IPS-18c (cell line): ENCODE measurements around the gene ABCC4.
"Not testable (repeated sequence)": the region's sequence is repeated elsewhere in the genome, so short reads cannot be mapped to it uniquely, and the experiment has no call there.

Experiments
- H3K4me3 ChIP-seq: 2 replicates; pipeline ENCODE4 v1.7.0; 2013; ENCODE audit warnings: low read depth, mild to moderate bottlenecking, low read length, moderate library complexity; ENCODE audit not compliant: insufficient read depth
- H3K9me3 ChIP-seq: one replicate; pipeline ENCODE4 v1.6.1; 2013; ENCODE audit warnings: mild to moderate bottlenecking, low read length, moderate library complexity; ENCODE audit not compliant: control insufficient read depth, insufficient read depth

The ABCC4 gene

GRCh38 chr13:95224064-95224463 is 77.2 kb downstream of the ABCC4 start:
- H3K4me3 ChIP-seq, result no peak overlapping the region
- no peaks in the 10 kb centered on the region for H3K9me3 ChIP-seq

- no peaks in the 10 kb centered on the region for H3K9me3 ChIP-seq
- no peak overlapping the region for H3K4me3 ChIP-seq
These were observed 78.6 kb downstream of the ABCC4 start for GRCh38 chr13:95222733-95223018.

GRCh38 chr13:95221971-95222732 is 79.1 kb downstream of the ABCC4 start:
- no peak overlapping the region for H3K4me3 ChIP-seq
- H3K9me3 ChIP-seq, result no peaks in the 10 kb centered on the region

GRCh38 chr13:95220611-95221010 is 80.6 kb downstream of the ABCC4 start:
- H3K9me3 ChIP-seq, result no peaks in the 10 kb centered on the region
- H3K4me3 ChIP-seq, result no peak overlapping the region

DNA sequence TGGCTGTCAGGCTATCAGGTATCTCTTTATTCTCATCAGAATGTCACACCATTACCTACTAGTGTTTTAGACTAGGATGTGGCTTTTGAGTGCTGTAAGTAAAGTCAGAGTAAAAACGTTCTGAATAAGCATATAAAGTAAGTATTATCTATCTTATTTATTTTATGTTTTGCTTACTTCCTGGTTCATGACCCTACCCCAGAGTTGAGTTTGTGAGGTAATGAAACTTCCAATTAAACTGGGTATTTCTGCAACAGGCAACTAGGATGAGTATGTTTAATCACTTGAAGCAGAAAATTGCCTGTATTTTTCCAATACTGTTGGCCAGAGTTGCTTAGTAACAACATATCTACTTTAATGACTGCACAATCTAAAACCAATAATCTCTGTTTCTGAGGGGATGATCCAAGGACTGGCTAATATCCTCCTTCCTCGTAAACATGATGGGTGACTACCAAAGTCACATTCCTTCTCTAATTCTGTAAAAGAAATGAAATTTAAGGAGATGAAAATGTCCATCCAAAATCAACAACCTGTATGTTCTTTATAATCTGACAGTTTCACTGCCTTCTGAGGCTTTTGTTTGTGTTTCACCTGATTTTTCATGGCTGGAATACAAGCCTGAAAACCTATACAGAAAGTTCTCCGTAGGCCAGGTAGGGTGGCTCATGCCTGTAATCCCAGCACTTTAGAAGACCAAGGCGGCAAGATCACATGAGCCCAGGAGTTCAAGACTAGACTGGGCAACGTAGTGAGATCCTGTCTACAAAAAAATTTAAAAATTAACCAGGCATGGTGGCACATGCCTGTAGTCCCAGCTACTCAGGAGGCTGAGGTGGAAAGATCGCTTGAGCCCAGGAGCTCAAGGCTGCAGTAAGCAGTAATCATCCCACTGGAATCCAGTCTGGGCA is 83.1 kb downstream of the ABCC4 start:
- H3K4me3 ChIP-seq, result no peak overlapping the region
- H3K9me3 ChIP-seq, result no peaks in the 10 kb centered on the region

DNA sequence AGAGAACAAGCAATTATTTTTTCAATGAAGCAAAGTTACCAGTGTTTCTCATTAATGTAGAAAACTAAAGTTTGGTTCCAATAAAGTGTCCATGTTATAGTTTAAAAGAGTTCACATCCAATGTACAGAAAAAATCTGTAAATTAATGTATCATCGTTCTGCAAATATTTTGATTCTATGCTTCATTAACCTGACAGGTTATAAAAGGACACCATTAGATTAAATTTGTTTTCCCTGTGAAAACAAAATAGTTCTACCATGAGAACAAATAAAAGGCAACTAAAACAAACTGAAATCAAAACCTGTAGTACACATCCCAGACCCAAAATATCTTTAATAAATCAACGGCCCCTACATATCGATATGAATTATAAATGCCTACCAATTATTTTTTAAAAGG is 85.1 kb downstream of the ABCC4 start:
- no peak overlapping the region for H3K4me3 ChIP-seq
- H3K9me3 ChIP-seq, result no peaks in the 10 kb centered on the region

GRCh38 chr13:95212983-95213850 is 88.0 kb downstream of the ABCC4 start:
- Histone ChIP-seq H3K4me3 (no peak overlapping the region), H3K9me3 (no peaks in the 10 kb centered on the region)

DNA sequence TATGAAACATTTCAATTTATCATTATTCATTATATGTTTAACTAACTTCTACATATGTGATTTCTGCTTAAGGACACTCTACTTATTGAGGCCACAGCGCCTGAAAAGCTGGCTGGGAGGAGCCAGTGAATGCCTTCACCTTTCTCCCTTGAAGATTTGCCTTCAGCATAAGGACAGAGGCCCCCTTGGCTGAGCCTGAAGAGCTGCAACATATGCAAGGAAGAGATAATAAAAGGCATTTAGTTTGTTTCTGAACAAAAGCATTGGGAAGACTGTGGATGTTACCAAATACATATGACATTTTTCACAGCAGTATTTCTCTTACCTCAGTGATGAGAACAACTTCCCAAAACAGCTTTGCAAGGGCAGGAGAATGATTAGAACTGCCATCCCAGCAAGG is 92.1 kb downstream of the ABCC4 start:
- Histone ChIP-seq H3K9me3 (no peaks in the 10 kb centered on the region), H3K4me3 (no peak overlapping the region)

DNA sequence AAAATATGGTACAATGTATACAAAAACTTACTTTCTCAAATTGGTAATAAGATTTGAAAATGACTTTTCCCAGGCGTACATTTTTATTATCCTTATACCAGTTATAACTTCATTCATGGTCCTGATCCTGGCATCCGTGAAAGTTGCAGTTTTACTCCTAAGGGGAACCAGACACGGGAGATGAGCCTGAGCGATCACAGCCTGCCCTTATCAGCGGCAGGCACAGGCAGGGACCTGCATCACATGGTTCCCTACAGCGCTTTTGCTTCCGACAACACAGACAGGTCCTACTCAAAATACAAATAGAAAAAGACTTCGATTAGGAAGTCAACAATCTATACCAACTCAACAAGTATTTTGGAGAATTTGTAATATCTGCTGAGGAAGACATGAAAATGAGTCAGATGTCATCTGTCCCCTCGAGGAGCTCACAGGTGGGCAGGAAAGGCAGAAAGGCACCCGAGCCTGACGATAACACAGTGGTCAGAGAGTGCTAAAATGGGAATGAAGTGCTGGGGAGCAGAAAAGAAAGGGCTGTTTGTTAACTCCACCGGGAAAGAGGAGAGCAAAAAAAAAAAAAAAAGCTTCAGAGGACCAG is 93.4 kb downstream of the ABCC4 start:
- Histone ChIP-seq H3K4me3 (no peak overlapping the region), H3K9me3 (no peaks in the 10 kb centered on the region)

DNA sequence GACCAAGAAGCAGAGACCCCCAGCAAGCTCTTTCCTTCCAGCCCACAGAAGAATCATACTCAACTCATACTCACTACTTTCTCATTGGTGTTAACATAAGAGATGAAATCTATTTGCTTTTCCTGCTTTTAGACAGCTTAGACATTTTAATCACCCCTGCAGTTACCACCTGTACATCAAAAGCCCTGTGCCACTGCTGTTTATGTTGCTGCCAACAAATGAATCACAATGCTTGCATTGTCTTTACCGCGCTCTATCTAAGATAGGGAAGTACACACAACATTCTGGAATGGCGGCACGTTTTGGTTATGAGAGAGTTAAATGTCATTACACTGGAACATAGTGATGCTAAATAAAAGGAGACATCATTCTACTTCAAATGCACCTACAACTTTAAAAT is 95.1 kb downstream of the ABCC4 start:
- no peaks in the 10 kb centered on the region for H3K9me3 ChIP-seq

GRCh38 chr13:95204231-95204765 is 97.0 kb downstream of the ABCC4 start:
- H3K9me3 ChIP-seq, result no peaks in the 10 kb centered on the region
- H3K4me3 ChIP-seq, result no peak overlapping the region

More for the DNA sequence above, 95.1 kb downstream of the ABCC4 start:
- no peak overlapping the region for H3K4me3 ChIP-seq

DNA sequence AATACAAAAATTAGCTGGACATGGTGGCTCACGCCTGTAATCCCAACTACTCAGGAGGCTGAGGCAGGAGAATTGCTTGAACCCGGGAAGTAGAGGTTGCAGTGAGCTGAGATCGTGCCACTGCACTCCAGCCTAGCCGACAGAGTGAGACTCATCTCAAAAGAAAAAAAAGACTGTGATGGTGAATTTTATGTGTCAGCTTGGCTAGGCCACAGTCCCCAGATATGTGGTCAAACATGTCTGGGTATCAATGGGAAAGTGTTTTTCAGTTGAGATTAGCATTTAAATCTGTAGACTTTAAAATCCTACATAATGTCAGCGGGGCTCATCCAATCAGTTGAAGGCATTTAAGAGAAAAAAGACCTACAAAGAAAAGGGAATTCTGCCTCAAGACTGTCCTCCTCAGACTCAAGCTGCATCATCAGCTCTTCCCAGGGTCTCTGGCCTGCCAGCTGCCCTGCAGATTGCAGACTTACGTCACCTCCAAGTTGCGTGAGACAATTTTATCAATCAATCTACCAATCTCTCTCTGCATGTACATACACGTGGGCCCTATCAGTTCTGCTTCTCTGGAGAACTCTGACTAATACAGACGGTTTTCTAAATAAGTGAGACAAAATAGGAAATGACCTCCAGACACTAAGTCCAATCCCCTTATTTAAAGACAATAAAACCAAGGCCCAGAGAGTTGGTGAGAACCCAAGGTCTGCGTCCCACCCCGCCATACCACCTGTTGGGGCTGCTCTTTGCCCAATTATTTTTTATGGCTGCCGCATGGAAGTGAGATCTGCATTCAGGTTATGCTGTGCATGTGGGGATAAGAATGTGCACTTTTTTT is 99.2 kb downstream of the ABCC4 start:
- H3K4me3 ChIP-seq, result no peak overlapping the region
- no peaks in the 10 kb centered on the region for H3K9me3 ChIP-seq

DNA sequence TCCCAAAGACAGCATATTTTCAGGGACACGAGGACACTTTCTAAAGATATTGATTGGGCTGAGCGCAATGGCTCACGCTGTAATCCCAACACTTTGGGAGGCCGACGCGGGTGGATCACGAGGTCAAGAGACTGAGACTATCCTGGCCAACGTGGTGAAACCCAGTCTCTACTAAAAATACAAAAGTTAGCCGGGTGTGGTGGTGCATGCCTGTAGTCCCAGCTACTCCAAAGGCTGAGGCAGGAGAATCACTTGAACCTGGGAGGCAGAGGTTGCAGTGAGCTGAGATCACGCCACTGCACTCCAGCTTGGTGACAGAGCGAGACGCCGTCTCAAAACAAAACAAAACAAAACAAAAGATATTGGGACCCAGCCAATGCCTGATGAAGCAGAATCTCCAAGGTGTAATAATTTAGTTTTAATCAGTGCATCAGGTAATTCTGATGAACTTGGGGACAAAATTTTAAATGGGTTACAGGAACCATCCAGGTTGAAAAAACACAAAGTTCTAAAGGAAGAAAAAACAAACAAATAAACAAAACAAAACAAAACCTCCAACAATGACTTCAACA is 100.8 kb downstream of the ABCC4 start:
- not testable (repeated sequence) for H3K4me3 ChIP-seq, H3K9me3 ChIP-seq

DNA sequence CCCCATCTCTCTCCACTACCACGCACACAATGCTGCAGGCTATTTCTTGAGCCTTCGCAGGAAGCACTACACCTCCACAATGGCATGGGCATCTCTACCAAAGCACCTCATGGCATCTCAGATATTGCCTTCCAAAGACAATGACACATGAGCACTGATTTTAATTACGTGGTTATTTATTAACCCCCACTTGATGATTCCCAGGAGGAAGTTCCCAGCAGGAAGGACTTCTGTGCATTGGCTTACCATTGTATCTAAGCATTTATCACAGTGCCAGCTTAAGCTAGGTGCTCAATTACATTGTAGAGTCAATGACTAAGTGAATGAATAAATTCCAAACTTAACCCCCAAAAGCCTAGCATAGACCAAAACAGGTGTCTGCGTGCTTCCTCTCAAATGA is 101.4 kb downstream of the ABCC4 start:
- no peak overlapping the region for H3K4me3 ChIP-seq
- no peaks in the 10 kb centered on the region for H3K9me3 ChIP-seq

DNA sequence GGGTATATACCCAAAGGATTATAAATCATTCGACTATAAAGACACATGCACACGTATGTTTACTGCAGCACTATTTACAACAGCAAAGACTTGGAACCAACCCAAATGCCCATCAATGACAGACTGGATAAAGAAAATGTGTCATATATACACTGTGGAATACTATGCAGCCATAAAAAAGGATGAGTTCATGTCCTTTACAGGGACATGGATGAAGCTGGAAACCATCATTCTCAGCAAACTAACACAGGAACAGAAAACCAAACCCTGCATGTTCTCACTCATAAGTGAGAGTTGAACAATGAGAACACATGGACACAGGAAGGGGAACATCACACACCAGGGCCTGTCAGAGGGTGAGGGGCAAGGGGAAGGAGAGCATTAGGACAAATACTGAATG is 102.6 kb downstream of the ABCC4 start:
- not testable (repeated sequence) for H3K9me3 ChIP-seq, H3K4me3 ChIP-seq

- no peak overlapping the region for H3K4me3 ChIP-seq
- H3K9me3 ChIP-seq, result no peaks in the 10 kb centered on the region
These were observed 103.7 kb downstream of the ABCC4 start for GRCh38 chr13:95197548-95197947.
